HepG2 (cell line): Measurements from ENCODE around the gene IST1. TPM values are rescaled to one million over a fixed set of nuclear protein-coding genes. Genes with fewer than 3 reads are reported as not detected.

Experiments used
- ARHGAP35 ChIP-seq: sonication (generic); formaldehyde crosslinking; IDR thresholded peaks from 2 replicates; pipeline ENCODE4 v1.9.0; 2022; ENCODE audit warnings: mild to moderate bottlenecking, inconsistent platforms, moderate library complexity, missing genetic modification reagents, borderline replicate concordance
- ARID2 ChIP-seq: sonication (generic); formaldehyde crosslinking; IDR thresholded peaks from 2 replicates; pipeline ENCODE4 v1.8.1; 2022; ENCODE audit warnings: mild to moderate bottlenecking, missing genetic modification reagents, borderline replicate concordance
- ASH2L ChIP-seq: fragments of 300-600, 200-600 bp; sonication (generic); IDR thresholded peaks from 2 replicates; pipeline ENCODE4 v1.7.0; 2017; ENCODE audit warnings: low read depth, mild to moderate bottlenecking, moderate library complexity, mixed read lengths, low read length; ENCODE audit not compliant: insufficient read length
- CBX1 ChIP-seq: IDR thresholded peaks from one replicate; pipeline ENCODE4 v1.6.1; 2016; ENCODE audit warnings: antibody characterized with exemption, low read depth
- CHD4 ChIP-seq: fragments of 200-600 bp; sonication (generic); IDR thresholded peaks from 2 replicates; pipeline ENCODE4 v1.7.0; 2017; ENCODE audit warnings: mild to moderate bottlenecking, low read length, borderline replicate concordance
- DNMT3B ChIP-seq: conservative IDR thresholded peaks from 2 replicates; pipeline ENCODE4 v1.6.1; 2016; ENCODE audit warnings: missing biosample characterization, control low read depth
- HNF1A ChIP-seq, 2 experiments: sonication (generic) in 1 of 2; formaldehyde crosslinking in 1 of 2; IDR thresholded peaks; 2 replicates each; pipeline versions ENCODE4 v1.4.0 to v1.6.1; 2016 to 2020; ENCODE audit warnings: borderline replicate concordance in 1 of 2, low read depth in 1 of 2, mild to moderate bottlenecking in 1 of 2, missing genetic modification reagents in 1 of 2
- HNRNPH1 ChIP-seq: fragments of 200-400 bp; formaldehyde crosslinking; optimal IDR thresholded peaks from 2 replicates; pipeline ENCODE3; 2017; ENCODE audit warnings: mild to moderate bottlenecking, low read depth, low read length
- HNRNPLL ChIP-seq: fragments of 200-400 bp; formaldehyde crosslinking; IDR thresholded peaks from 2 replicates; pipeline ENCODE4 v1.6.1; 2017; ENCODE audit warnings: mild to moderate bottlenecking, low read depth, low read length; ENCODE audit not compliant: poor library complexity, severe bottlenecking
- MIXL1 ChIP-seq: IDR thresholded peaks from 2 replicates; pipeline ENCODE4 v1.6.1; 2016
- MZF1 ChIP-seq: sonication (generic); formaldehyde crosslinking; IDR thresholded peaks from 2 replicates; pipeline ENCODE4 v1.8.1; 2023; ENCODE audit warnings: mild to moderate bottlenecking, missing genetic modification reagents, borderline replicate concordance
- NR2F2 ChIP-seq: IDR thresholded peaks from 2 replicates; pipeline ENCODE4 v1.6.1; 2012; ENCODE audit warnings: low read depth, inconsistent platforms, borderline replicate concordance
- PRMT3 ChIP-seq: sonication (generic); formaldehyde crosslinking; IDR thresholded peaks from 2 replicates; pipeline ENCODE4 v1.8.1; 2022; ENCODE audit warnings: low read depth, mild to moderate bottlenecking, moderate library complexity, missing genetic modification reagents, borderline replicate concordance
- SNRNP70 ChIP-seq: fragments of 200-400 bp; formaldehyde crosslinking; IDR thresholded peaks from 2 replicates; pipeline ENCODE4 v1.6.1; 2017; ENCODE audit warnings: mild to moderate bottlenecking, low read depth, low read length, moderate library complexity
- YEATS4 ChIP-seq: sonication (generic); formaldehyde crosslinking; IDR thresholded peaks from 2 replicates; pipeline ENCODE4 v1.4.0; 2020; ENCODE audit warnings: missing genetic modification reagents, borderline replicate concordance
- ZBTB2 ChIP-seq: sonication (generic); formaldehyde crosslinking; IDR thresholded peaks from 2 replicates; pipeline ENCODE4 v1.8.0; 2022; ENCODE audit warnings: low read depth, missing genetic modification reagents
- ZMYM2 ChIP-seq: sonication (generic); formaldehyde crosslinking; IDR thresholded peaks from 2 replicates; pipeline ENCODE4 v1.8.0; 2022; ENCODE audit warnings: mild to moderate bottlenecking, missing genetic modification reagents
- ZNF20 ChIP-seq: sonication (generic); formaldehyde crosslinking; IDR thresholded peaks from 2 replicates; pipeline ENCODE4 v1.4.0; 2020; ENCODE audit warnings: mild to moderate bottlenecking, moderate library complexity, missing genetic modification reagents
- ZNF260 ChIP-seq: sonication (generic); formaldehyde crosslinking; IDR thresholded peaks from 2 replicates; pipeline ENCODE4 v1.4.0; 2020; ENCODE audit warnings: missing genetic modification reagents, low read depth, mild to moderate bottlenecking, borderline replicate concordance
- ZNF382 ChIP-seq: sonication (generic); formaldehyde crosslinking; IDR thresholded peaks from 2 replicates; pipeline ENCODE4 v1.5.0; 2020; ENCODE audit warnings: missing genetic modification reagents, mild to moderate bottlenecking, borderline replicate concordance
- ZSCAN9 ChIP-seq: IDR thresholded peaks from 2 replicates; pipeline ENCODE4 v1.6.1; 2016; ENCODE audit warnings: borderline replicate concordance
- polyA plus RNA-seq, 8 experiments: library from polyadenylated mRNA; depleted of rRNA in 3 of 8; stranded (reverse) in 7 of 8; unstranded in 1 of 8; fragments of >200 nt; fragmentation: Illumina TruSeq in 4 of 8; extraction: Trizol in 4 of 8; gene quantifications; 2 replicates each; pipeline versions ENCODE4 v1.2.1 to v1.2.3, GENCODE V29; 2011 to 2016; ENCODE audit warnings: low read depth in 4 of 8, missing spikeins in 1 of 8, mixed read lengths in 1 of 8; ENCODE audit not compliant: insufficient read depth in 1 of 8
- total RNA-seq, 5 experiments: library from RNA; depleted of rRNA; stranded (reverse); fragments of >200 nt; fragmentation: Illumina TruSeq; extraction: Trizol; gene quantifications; 2 replicates each; pipeline ENCODE4 v1.2.3, GENCODE V29; 2016; ENCODE audit warnings: low read depth in 1 of 5
- TF ChIP-seq, protein P1 (sequence below): IDR thresholded peaks from 2 replicates; pipeline ENCODE4 v1.6.1; 2016; ENCODE audit warnings: missing genetic modification reagents, missing compliant biosample characterization

IST1 gene
- total and polyA plus RNA-seq, 2 of the 13 experiments (the other 11 are each of a cell fraction or from before 2014, with no cell fraction given) = 346 to 415 TPM

DNA sequence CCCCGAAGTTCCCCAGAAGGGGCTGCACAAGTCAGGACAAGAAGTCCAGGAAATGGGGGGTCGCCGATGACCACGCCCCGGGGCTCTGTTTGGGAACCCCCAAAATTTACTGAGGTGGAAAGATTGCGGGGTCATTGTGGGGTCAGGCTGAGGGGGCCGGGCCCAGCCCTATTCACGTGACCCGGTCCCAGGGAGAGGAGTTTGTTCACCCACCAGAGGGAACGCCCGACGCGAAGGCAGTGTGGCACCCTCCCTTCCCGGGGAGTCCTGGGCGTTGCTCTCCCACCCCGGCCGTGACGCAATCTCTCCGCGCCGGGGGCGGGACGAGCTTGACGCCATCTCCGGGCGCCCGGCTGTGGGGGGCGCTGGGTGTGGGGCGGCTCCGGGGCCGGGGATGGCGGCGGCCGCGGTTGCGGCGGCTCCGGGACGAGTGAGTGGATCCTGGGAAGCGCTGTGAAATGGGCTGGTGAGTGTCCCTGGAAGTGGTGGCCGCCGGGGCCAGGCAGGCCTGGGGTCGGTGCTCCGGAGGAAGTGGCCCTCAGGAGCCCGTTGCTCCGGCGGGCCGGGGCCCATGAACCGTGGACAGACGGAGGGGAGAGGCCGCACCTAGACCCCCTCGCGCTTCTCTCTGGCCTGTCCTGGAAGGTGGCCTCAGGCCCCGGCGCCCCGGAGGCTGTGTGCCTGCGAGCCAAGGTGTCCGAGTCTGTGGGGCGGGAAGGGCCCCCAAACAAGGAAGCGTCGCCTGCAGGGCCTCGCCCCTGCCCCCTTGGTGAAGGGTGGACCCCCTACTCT lies 49.5 kb upstream of the IST1 start, which contains the start of gene ATXN1L (continued):
- TF ChIP-seq, protein P1, sequence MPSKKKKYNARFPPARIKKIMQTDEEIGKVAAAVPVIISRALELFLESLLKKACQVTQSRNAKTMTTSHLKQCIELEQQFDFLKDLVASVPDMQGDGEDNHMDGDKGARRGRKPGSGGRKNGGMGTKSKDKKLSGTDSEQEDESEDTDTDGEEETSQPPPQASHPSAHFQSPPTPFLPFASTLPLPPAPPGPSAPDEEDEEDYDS (CRISPR knock-in tag) = peak; percentile 78
- TF ChIP-seq HNRNPH1 (peak; percentile 87), HNRNPLL (peak; percentile 48), MIXL1 (CRISPR knock-in tag) (peak; percentile 79; the same call in 1 of the 2 replicates), YEATS4 (peak; percentile 95), ARID2 (CRISPR knock-in tag) (peak; percentile 95; the same call in 1 of the 2 replicates), ZNF382 (no peak), ZMYM2 (CRISPR knock-in tag) (no peak), DNMT3B (CRISPR knock-in tag) (no peak), PRMT3 (CRISPR knock-in tag) (no peak; the same call in 1 of the 2 replicates), ASH2L (peak; percentile 96), HNF1A (IDR thresholded peaks at IDR 0.05; ENCODE audit: low read depth) (no peak), HNF1A (CRISPR knock-in tag; IDR thresholded peaks at IDR 0.05; ENCODE audit: borderline replicate concordance) (peak; percentile 88), ZNF20 (CRISPR knock-in tag) (0 out of 2 replicates have a peak, but pooled peaks have one; percentile 55), ZBTB2 (CRISPR knock-in tag) (peak; percentile 37; the same call in 1 of the 2 replicates), ARHGAP35 (CRISPR knock-in tag) (peak; percentile 45; the same call in 1 of the 2 replicates), SNRNP70 (no peak), MZF1 (CRISPR knock-in tag) (0 out of 2 replicates have a peak, but pooled peaks have one; percentile 43), CHD4 (no peak), ZSCAN9 (CRISPR knock-in tag) (0 out of 2 replicates have a peak, but pooled peaks have one; percentile 85), NR2F2 (no peak), CBX1 (peak; percentile 91), ZNF260 (CRISPR knock-in tag) (no peak)
